ENCODE measurements around the gene CACNA1B.
"Not testable (repeated sequence)": the region's sequence is repeated elsewhere in the genome, so short reads cannot be mapped to it uniquely, and the experiment has no call there.

CACNA1B gene

DNA sequence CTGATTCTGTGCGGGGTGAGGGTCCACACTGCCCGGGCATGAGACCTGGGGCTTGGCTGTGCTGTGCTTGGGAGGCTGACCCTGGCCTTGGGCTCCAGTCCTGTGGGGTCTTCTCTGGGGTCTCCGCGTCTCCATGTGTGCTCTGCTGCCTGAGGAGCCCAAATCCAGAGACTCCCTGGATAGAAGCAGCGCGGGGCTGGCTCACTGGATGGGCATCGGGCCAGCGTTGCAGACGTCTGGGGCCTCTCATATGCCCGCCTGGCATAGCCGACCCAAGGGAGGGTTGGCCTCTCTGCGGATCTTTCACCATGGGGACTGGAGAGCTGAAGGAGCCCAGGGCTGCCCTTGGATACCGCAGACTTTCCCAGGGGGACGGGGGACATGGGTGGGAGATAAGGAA is 12.4 kb downstream of the CACNA1B start:
- DNase-seq (ENCODE audit: low spot score) = not testable (repeated sequence)

DNA sequence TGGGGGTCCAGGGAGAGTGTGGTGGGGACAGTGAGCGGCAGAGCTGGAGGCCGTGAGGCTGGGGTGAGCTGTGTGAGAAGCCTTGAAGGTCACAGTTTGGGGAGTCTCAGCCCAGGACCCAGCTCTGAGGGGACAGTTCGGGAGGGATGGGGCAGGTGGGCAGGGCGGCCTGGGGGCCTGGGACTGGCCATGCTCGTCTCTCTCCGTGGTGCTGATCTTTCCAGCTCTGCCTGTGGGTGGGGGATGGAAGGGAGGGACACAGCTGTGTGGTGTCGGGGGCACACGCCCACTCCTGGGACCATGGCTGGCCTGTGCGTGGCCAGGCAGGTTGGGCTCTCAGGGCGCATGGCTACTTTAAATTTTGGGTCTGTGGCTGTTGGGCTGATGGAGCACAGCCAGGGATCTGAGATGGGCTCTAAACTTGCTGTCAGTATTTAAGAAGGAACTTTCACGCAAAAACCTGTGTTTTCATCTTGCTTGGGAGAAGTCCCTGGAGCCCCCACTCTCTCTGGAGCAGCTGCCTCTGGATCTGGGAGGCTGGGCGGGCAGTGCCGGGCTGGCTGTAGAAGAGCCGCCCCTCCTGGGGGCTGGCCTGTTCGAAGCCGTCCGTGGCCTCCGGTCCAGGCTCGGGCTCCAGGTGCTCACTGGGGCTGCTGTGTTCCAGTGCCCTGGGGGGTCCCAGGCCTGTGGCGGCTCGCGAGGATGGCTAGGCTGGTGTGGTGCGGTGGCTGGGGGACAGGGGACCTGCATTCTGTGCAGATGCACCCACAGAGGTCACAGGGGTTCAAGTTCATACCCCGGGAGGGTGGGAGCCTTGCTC is 13.4 kb downstream of the CACNA1B start:
- not testable (repeated sequence) for DNase-seq (ENCODE audit: low spot score)

GRCh38 chr9:137891588-137892423 is 14.2 kb downstream of the CACNA1B start:
- no peak for DNase-seq (ENCODE audit: low spot score)

DNA sequence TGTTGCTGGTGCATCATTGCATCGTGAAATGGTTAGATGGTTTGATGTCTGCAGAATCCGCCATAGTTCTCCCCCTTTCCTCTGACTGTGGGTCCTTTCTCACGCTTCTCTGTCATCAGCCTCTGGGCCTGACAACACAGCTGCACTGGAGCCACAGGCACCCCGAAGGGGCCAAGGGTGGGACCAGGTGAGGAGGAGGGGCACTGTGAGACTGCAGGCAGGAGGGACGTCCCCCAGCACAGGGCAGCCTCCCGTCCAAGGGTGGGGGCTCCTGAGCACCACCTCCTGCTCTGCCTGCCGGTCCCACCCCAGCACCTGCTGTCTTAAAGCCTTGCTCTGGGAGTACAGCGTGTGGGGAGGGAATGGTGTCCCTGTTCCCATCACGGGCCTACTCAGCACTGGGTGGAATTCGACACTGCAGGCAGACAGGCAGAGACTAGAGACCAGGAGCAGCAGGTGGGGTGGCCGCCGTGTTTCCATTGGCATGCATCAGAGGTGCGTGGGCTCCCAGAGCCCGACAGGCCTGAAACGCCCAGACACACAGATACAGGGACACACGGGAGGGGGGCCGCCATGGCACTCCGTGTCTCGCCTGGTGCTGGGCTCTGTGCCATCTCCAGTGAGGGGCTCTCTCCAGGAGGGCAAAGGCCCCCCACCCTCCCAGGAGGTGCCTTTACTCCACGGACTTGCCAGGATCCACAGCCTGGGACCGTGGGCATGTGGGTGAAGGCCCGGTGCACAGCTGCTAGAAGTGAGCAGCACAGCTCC is 15.0 kb downstream of the CACNA1B start:
- DNase-seq (ENCODE audit: low spot score) = no peak

GRCh38 chr9:137893670-137894069 is 16.1 kb downstream of the CACNA1B start:
- DNase-seq (ENCODE audit: low spot score) = no peak

DNA sequence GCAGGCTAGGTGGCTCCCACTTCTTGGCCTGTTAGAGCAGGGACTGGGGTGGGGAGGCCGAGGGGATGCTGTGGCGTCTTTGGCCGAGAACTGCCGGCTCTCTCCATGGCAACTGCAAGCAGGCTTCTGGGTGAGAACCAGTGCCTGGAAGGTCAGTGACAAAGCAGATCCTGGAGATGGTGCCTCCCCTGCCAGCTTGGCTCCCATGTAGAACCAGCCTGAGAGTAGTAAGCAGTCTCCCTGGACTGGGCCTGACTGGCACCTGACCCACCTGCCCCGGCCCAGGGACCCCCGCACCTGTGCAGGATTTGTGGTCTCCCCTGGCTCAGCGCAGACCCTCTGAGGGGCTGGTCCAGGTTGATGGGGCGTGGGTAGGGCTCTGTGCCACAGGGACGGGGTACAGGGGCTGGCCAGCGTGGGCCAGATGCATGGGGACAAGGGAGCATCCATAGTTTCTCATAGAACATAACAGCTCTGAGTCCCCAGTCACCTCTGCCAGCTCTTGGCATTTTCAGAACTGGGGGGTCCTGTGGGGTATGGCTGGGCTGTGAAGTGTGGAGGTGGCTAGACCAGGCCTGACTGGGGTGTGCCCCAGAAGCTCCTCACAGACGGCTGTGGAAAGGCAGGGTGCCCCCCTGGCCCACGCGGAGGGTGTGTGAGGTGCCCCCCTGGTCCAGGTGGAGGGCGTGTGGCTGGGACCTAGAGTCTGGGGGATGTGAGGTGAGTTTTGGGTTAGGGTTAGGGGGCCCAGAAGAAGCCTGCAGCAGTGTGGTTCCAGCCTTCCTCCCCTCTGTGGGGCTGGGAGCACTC is 22.2 kb downstream of the CACNA1B start:
- no peak for DNase-seq (ENCODE audit: low spot score)

- DNase-seq (ENCODE audit: low spot score) = no peak
Observed at GRCh38 chr9:137900584-137901310, 23.2 kb downstream of the CACNA1B start.

- DNase-seq (ENCODE audit: low spot score) = no peak
Observed at GRCh38 chr9:137902646-137903045, 25.1 kb downstream of the CACNA1B start.

DNA sequence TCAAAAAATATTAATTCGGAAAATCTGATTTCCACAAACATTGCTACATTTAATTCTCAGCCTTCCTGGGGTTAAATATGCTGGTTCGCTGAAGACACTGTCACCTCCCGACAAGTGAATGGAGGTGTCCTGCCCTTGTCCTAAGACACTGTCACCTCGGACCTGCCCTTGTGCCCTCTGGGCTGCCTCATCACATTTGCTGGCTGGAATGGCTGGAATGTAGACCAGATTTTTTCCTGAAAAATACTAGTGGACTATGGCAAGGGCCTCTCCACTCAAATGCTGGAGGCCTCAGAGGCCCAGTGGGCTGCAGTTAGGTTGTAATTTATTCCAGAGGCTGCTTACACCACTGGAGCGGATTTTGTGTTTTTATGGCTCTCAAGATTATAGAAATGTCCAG is 28.2 kb downstream of the CACNA1B start:
- DNase-seq (ENCODE audit: low spot score) = no peak

DNA sequence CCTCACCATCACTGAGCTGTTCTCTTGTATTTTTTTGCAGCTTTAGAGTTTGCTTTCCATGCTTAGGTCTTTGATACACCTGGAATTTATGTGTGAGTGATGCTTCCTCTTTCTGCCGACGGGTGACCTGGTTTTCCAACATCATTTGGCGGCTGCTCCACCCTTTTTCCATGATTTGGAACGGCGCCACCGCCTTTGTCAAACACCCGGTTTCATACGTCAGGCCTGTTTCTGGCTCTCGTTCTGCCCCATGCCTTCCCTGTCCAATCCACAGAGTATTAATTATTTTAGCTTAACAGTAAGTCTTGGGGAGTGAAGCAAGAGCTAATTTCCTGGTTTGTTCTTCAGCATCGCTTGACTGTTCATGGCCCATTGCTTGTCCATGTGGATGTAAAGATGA is 30.2 kb downstream of the CACNA1B start:
- no peak for DNase-seq (ENCODE audit: low spot score)

DNA sequence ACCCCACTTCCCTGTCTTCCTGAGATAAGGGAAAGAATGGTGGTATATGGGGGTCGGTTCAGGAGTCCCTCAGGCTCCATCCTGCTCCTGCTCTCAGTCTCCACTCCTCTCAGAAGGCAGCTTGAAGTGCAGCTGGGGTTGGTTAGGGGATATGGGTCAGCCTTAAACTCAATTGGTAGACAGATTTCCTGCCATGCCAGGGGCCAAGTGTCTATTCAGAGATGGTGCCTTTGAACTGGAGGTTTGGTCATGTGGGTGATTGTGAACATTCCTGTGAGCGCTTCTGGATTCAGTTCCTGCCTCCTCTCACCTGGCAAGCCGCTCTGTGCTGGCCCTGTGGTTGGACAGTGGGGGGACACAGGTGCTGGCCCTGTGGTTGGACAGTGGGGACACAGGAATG is 35.1 kb downstream of the CACNA1B start:
- DNase-seq (ENCODE audit: low spot score) = no peak

- DNase-seq (ENCODE audit: low spot score) = no peak
Observed at GRCh38 chr9:137913132-137913531, 35.5 kb downstream of the CACNA1B start.

DNA sequence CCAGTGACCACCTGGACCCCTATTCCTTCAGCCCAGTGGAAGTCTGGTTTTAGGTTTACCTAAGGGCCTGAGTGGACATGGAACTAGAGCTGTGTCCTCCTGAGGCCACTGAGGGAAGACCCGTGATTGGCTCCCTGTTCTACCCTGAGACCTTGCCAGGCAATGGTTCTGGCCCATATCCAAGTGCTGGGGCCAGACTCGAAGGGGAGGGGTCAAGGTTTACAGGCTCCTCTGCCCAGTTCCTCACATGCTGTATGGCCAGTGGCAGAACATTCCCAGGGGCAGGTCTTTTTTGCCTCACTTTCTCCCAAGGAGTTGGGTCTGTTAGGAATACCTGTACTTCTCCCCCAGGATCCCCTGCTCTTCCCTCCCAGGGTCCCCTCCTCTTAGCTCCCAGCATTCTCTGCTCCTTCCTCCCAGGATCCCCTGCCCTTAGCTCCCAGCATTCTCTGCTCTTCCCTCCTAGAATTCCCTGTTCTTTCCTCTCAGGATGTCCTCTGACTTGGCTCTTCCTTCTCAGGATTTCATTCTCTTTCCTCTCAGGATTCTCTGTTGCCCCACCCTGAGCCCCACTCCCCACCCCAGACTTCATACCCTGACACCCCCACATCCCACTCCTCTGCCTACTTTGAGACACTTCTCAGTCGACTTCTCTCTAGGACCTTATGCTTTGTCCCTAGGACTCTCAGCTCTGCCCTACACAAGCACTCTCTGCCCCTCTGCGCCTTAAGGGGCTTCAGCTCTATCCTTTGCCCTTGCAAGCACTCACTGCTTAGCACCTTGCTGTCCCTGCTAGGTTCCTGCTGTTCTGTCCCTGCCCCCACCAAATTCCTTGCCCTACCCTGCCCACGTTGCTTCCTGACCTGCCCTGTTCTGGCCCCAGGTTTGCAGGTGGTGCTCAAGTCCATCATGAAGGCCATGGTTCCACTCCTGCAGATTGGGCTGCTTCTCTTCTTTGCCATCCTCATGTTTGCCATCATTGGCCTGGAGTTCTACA is 36.5 kb downstream of the CACNA1B start:
- DNase-seq (ENCODE audit: low spot score) = no peak

- no peak for DNase-seq (ENCODE audit: low spot score)
Observed at GRCh38 chr9:137916540-137916939, 39.0 kb downstream of the CACNA1B start.

DNA sequence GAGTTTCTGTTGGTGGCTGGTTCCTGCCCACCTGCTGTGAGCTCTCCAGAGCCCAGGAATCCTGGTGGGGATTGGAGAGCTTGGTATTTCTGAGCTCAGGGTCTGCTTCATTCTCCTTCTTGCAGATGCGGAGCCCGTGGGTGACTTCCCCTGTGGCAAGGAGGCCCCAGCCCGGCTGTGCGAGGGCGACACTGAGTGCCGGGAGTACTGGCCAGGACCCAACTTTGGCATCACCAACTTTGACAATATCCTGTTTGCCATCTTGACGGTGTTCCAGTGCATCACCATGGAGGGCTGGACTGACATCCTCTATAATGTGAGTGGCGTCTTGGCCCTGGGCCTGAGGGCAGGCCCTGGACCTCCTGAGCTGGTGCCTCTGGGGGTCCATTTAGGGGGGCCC is 39.5 kb downstream of the CACNA1B start:
- DNase-seq (ENCODE audit: low spot score) = no peak

DNA sequence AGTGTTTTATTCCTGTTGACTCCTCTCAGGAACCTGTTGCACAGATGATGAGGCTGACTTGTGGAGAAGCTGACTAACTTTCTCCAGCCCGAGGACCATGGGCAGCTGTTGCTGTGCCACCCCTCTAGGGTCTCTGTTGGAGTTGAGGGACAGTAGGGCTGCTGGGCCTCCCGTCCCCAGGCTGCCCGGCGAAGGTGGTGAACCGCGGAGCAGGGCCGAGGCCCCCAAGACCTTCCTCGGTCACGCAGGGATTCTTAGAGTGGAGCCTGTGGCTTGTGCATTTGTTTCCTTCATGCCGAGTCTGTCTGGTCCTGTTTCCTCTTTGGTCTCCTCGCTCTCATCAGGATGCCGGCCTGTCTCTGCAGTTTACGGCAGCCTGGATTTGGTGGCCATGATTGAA is 40.2 kb downstream of the CACNA1B start:
- no peak for DNase-seq (ENCODE audit: low spot score)

DNA sequence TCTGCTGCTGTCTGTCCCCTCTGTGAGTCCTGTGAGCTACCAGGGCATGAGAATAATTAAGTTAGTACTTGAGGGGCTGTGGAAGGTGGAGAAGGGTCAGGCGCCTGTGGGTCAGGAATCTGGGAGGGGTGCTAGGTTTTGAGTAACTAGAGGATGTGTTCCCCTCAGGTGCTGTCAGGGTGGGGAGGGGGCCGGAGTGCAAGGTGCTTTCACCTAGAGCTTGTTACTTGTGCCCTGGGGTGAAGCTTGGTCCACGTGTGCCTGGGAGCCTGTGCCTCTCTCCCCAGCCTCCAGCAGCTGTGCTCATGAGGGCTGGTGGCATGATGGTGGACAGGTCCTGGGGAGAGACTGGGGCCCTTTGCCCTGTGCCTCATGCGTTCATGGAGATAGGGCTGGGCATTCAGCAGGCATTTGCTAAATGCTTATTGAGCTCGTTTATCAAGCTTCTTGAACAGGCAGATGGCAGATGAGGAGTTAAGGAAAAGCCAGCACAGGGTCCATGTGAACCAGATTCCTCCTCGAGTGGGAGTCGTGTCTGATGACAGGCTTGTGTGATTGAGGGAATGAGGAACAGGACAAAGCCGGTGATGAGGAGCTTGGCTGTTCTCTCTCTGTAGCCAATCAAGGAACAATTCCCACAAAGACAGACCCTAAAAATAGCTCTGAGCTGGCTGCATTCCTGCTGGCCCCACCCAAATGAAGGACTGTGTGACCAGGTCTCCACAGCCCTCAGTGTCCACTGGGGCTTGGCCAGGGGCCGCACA is 40.9 kb downstream of the CACNA1B start:
- no peak for DNase-seq (ENCODE audit: low spot score)

DNA sequence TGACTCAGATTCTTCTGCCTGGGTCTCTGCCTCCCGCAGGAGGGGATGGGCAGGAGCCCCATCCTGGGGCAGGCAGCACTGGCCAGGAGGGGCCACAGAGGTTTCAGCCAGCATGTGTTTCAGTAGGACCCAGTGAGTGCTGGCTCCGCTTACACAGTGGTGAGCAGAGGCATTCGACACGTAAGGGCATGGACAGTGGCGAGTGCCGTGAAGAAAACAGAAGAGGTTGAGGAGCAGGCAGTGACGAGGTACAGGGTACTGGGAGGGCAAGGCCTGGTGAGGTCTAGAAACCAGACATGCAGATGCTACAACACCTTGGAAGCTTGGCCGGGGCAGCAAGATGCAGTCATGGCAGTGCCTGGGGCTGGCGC is 41.5 kb downstream of the CACNA1B start:
- DNase-seq (ENCODE audit: low spot score) = no peak

- no peak for DNase-seq (ENCODE audit: low spot score)
Observed at GRCh38 chr9:137919649-137920141, 42.1 kb downstream of the CACNA1B start.
